ENCODE measurements around the gene KRTAP16-1.

The KRTAP16-1 gene

DNA sequence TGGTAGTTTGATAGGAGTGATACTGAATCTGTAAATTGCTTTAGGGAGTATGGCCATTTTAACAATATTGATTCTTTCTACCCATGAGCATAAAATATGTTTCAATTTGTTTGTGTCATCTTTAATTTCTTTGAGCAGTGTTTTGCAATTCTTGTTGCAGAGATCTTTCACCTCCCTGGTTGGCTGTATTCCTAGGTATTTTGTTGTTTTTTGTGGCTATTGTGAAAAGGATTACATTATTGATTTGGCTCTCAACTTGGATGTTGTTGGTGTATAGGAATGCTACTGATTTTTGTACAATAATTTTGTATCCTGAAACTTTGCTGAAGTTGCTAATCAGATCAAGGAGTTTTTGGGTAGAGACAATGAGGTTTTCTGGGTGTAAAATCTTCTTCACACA lies 50.7 kb downstream of the KRTAP16-1 start:
- DNase-seq (ENCODE audit: insufficient read length, low spot score) (no peak), FAIRE-seq (no peak)
- TF ChIP-seq TAF1 (IDR thresholded peaks at IDR 0.05; ENCODE audit: low read depth, low read length), result no peak
- no peak for TF ChIP-seq SPI1 (IDR thresholded peaks at IDR 0.05; ENCODE audit: low read depth, low read length)
- no peak for TF ChIP-seq POU2F2 (IDR thresholded peaks at IDR 0.05; ENCODE audit: low read depth, low read length)
- no peak for TF ChIP-seq PAX5 (IDR thresholded peaks at IDR 0.05; ENCODE audit: insufficient read depth, low read length, severe bottlenecking)
- TF ChIP-seq POLR2AphosphoS5 (IDR thresholded peaks at IDR 0.05; ENCODE audit: low read depth, low read length), result no peak
- no peak for TF ChIP-seq POLR2A (IDR thresholded peaks at IDR 0.05; ENCODE audit: low read depth, low read length)
